GM19438 (cell line): ENCODE data around the gene APBA3.
"Not testable (repeated sequence)": the region's sequence is repeated elsewhere in the genome, so short reads cannot be mapped to it uniquely, and the experiment has no call there.

Source experiments
- ATAC-seq: cut with Tn5 transposase; IDR thresholded peaks from one replicate; pipeline ENCODE4 v1.9.1; 2021; ENCODE audit warnings: low read depth; ENCODE audit not compliant: unreplicated experiment

APBA3 gene

GRCh38 chr19:3771906-3772455 lies 10.5 kb upstream of the APBA3 start, which contains the start of gene RAX2:
RAX2 (minus strand) TSS chr19:3772228; CDS start chr19:3771742, 486 bp downstream.
- ATAC-seq = no peak

GRCh38 chr19:3771000-3771905 lies 9.8 kb upstream of the APBA3 start:
- no peak for ATAC-seq

GRCh38 chr19:3770136-3770999 lies 8.9 kb upstream of the APBA3 start:
- ATAC-seq = no peak

GRCh38 chr19:3769494-3769893 lies 8.0 kb upstream of the APBA3 start:
- no peak for ATAC-seq

GRCh38 chr19:3768748-3769099 lies 7.2 kb upstream of the APBA3 start:
- ATAC-seq = no peak

GRCh38 chr19:3768015-3768747 lies 6.7 kb upstream of the APBA3 start:
- no peak for ATAC-seq

GRCh38 chr19:3767050-3767449 lies 5.6 kb upstream of the APBA3 start:
- no peak for ATAC-seq

GRCh38 chr19:3766520-3766919 lies 5.0 kb upstream of the APBA3 start:
- ATAC-seq = no peak

GRCh38 chr19:3765757-3766156 lies 4.3 kb upstream of the APBA3 start:
- not testable (repeated sequence) for ATAC-seq

- ATAC-seq = no peak
Measured at GRCh38 chr19:3765121-3765520, 3.6 kb upstream of the APBA3 start.

- ATAC-seq = peak; percentile 65
Measured at GRCh38 chr19:3762501-3763459, 1.3 kb upstream of the APBA3 start, which contains the start of gene MRPL54. MRPL54 (plus strand) TSS chr19:3762682; CDS start chr19:3762701, 19 bp downstream.

GRCh38 chr19:3762130-3762473 lies 610 bp upstream of the APBA3 start:
- no peak for ATAC-seq

GRCh38 chr19:3760871-3761361 lies 576 bp downstream of the APBA3 start:
- ATAC-seq = no peak

- no peak for ATAC-seq
Measured at GRCh38 chr19:3759482-3760254, 1.8 kb downstream of the APBA3 start.

- not testable (repeated sequence) for ATAC-seq
Measured at GRCh38 chr19:3758297-3758696, 3.2 kb downstream of the APBA3 start.

- not testable (repeated sequence) for ATAC-seq
Measured at GRCh38 chr19:3757705-3758104, 3.8 kb downstream of the APBA3 start.

- ATAC-seq = no peak
Measured at GRCh38 chr19:3753631-3754410, 7.7 kb downstream of the APBA3 start.

- no peak for ATAC-seq
Measured at GRCh38 chr19:3752492-3752891, 9.0 kb downstream of the APBA3 start.
